ENCODE data around the gene SOCS7. TPM values are rescaled to one million over a fixed set of nuclear protein-coding genes. Genes with fewer than 3 reads are reported as not detected.

Gene SOCS7
- total RNA-seq, 1 donor from 2014 or later = 17.8 TPM

- Histone ChIP-seq H3K4me2 (no peak overlapping the region), H3K9me3 (ENCODE audit: low read depth) (no peaks in the 10 kb centered on the region), H3K79me2 (ENCODE audit: low read depth) (peaks cover 51% of the 10 kb centered on the region), H3K36me3 (no peaks in the 10 kb centered on the region), H2AFZ (replicated peaks) (no peak overlapping the region), H3F3A (ENCODE audit: low read depth) (no peaks in the 10 kb centered on the region), H3K4me1 (peaks cover 16% of the 10 kb centered on the region), H3K4me3 (no peak overlapping the region), H3K27ac (no peak overlapping the region), H3K9ac (no peak overlapping the region), H4K20me1 (ENCODE audit: low read depth) (peaks cover 55% of the 10 kb centered on the region), H3K27me3 (no peaks in the 10 kb centered on the region)
- peaks cover 6% of the 10 kb centered on the region for H3K36me3 Mint-ChIP-seq
- no peaks in the 10 kb centered on the region for H3K9me3 Mint-ChIP-seq
- no peaks in the 10 kb centered on the region for H3K27me3 Mint-ChIP-seq (ENCODE audit: insufficient read depth, low read depth)
- no peak for TF ChIP-seq EZH2phosphoT487 (IDR thresholded peaks at IDR 0.05)
- no peak for TF ChIP-seq EZH2 (IDR thresholded peaks at IDR 0.05)
- TF ChIP-seq CTCF (IDR thresholded peaks at IDR 0.05) = no peak
- no peak for DNase-seq (ENCODE audit: low spot score)
- no peak overlapping the region for H3K27ac Mint-ChIP-seq
- no peak overlapping the region for H3K4me3 Mint-ChIP-seq
- peaks cover 25% of the 10 kb centered on the region for H3K4me1 Mint-ChIP-seq
These were observed 10.2 kb downstream of the SOCS7 start for GRCh38 chr17:38361694-38362465.

GRCh38 chr17:38363016-38363415 is 11.4 kb downstream of the SOCS7 start:
- Mint-ChIP-seq H3K9me3 (no peaks in the 10 kb centered on the region), H3K27me3 (ENCODE audit: insufficient read depth, low read depth) (peaks cover 2% of the 10 kb centered on the region), H3K36me3 (peaks cover 11% of the 10 kb centered on the region), H3K27ac (no peak overlapping the region), H3K4me1 (peaks cover 15% of the 10 kb centered on the region), H3K4me3 (no peak overlapping the region)
- H3F3A ChIP-seq (ENCODE audit: low read depth) = no peaks in the 10 kb centered on the region
- no peaks in the 10 kb centered on the region for H3K36me3 ChIP-seq
- H3K9ac ChIP-seq = no peak overlapping the region
- H3K27me3 ChIP-seq = no peaks in the 10 kb centered on the region
- H3K4me1 ChIP-seq = peaks cover 9% of the 10 kb centered on the region
- H3K9me3 ChIP-seq (ENCODE audit: low read depth) = no peaks in the 10 kb centered on the region
- no peak overlapping the region for H3K4me3 ChIP-seq
- H3K4me2 ChIP-seq = no peak overlapping the region
- H3K79me2 ChIP-seq (ENCODE audit: low read depth) = peaks cover 39% of the 10 kb centered on the region
- H4K20me1 ChIP-seq (ENCODE audit: low read depth) = peaks cover 44% of the 10 kb centered on the region
- no peak for TF ChIP-seq EZH2phosphoT487 (IDR thresholded peaks at IDR 0.05)
- TF ChIP-seq EZH2 (IDR thresholded peaks at IDR 0.05) = no peak
- TF ChIP-seq CTCF (IDR thresholded peaks at IDR 0.05) = no peak
- no peak overlapping the region for H3K27ac ChIP-seq
- DNase-seq (ENCODE audit: low spot score) = no peak
- no peak overlapping the region for H2AFZ ChIP-seq (replicated peaks)

- Histone ChIP-seq H3K4me2 (no peak overlapping the region), H3K9me3 (ENCODE audit: low read depth) (no peaks in the 10 kb centered on the region), H4K20me1 (ENCODE audit: low read depth) (peaks cover 30% of the 10 kb centered on the region), H3F3A (ENCODE audit: low read depth) (no peaks in the 10 kb centered on the region), H3K79me2 (ENCODE audit: low read depth) (peaks cover 22% of the 10 kb centered on the region), H3K4me3 (no peak overlapping the region), H3K9ac (peak overlapping the region; percentile 17), H3K4me1 (no peaks in the 10 kb centered on the region), H3K27ac (no peak overlapping the region), H2AFZ (replicated peaks) (no peak overlapping the region), H3K27me3 (no peaks in the 10 kb centered on the region), H3K36me3 (no peaks in the 10 kb centered on the region)
- Mint-ChIP-seq H3K9me3 (no peaks in the 10 kb centered on the region), H3K27ac (no peak overlapping the region), H3K4me3 (no peak overlapping the region), H3K4me1 (peaks cover 3% of the 10 kb centered on the region), H3K36me3 (peaks cover 19% of the 10 kb centered on the region), H3K27me3 (ENCODE audit: insufficient read depth, low read depth) (peaks cover 2% of the 10 kb centered on the region)
- TF ChIP-seq EZH2phosphoT487 (IDR thresholded peaks at IDR 0.05) (no peak), EZH2 (IDR thresholded peaks at IDR 0.05) (no peak), CTCF (IDR thresholded peaks at IDR 0.05) (no peak)
- no peak for DNase-seq (ENCODE audit: low spot score)
These were observed 13.1 kb downstream of the SOCS7 start for GRCh38 chr17:38364741-38365140.

All from neural progenitor cell (in vitro differentiated cells).